HG02884 (cell line): Measurements from ENCODE around the gene CNKSR2.
A peak's percentile ranks its signal among the peaks of the same experiment; 100 is the strongest.
"Not testable (repeated sequence)": the region's sequence is repeated elsewhere in the genome, so short reads cannot be mapped to it uniquely, and the experiment has no call there.

Experiments used
- ATAC-seq: cut with Tn5 transposase; IDR thresholded peaks from one replicate; pipeline ENCODE4 v1.9.1; 2021; ENCODE audit warnings: mild to moderate bottlenecking, moderate library complexity; ENCODE audit not compliant: unreplicated experiment

Gene CNKSR2

DNA sequence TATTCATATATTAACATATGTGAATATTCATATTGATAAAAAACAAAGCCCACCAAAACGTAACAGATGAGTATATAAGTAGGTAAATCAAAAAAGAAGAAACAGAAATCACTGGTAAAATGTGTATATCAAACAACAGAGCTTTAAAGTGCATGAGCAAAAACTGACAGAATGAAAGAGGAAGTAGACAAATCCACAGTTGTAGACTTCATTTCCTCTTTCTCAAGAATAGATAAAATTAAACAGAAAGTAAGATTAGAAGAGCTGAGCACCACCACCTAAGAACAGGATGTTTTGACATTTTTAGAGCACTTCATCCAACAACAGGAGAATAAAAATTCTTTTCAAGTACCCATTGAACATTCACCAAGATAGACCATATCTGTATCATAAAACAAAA is 64.6 kb downstream of the CNKSR2 start:
- peak; percentile 93 for ATAC-seq

- ATAC-seq = no peak
Observed at GRCh38 chrX:21440911-21441310, 66.7 kb downstream of the CNKSR2 start.

DNA sequence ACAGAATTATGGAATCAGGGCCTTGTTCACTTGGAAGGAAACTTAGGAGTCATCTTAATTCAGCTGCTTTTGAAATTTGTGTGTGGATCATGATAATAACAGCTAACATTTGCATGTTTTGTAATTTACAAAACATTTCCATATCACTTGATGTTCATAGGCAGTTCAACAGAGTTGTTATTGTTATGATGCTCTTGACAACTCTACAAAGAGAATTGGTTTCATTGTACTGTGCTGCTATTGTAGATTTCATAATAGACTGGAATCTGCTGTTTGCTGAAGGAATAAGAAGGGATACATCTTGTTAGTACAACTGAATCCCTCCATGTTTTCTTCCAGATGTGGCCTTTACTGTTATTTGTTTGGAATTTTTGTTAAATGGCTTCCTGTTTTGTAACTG is 83.5 kb downstream of the CNKSR2 start:
- no peak for ATAC-seq

DNA sequence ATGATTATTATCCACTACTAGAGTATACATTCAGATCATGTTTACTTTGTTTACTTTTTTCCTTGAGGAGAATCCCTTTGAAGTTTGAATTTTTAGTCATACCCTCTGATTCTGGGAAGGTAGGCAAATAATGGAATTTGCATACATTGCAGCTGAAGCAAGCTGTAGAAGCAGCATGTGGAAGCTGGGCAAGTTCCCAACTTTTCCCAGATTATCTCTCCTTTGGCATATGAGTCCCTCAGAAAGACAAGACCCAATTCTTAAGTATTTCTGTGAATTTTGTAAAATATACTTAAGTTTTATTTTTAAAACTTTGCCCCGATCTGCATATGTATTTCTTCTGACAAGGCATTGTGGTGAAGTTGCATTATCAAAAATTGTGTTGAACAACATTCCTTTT is 94.9 kb downstream of the CNKSR2 start:
- ATAC-seq = no peak

DNA sequence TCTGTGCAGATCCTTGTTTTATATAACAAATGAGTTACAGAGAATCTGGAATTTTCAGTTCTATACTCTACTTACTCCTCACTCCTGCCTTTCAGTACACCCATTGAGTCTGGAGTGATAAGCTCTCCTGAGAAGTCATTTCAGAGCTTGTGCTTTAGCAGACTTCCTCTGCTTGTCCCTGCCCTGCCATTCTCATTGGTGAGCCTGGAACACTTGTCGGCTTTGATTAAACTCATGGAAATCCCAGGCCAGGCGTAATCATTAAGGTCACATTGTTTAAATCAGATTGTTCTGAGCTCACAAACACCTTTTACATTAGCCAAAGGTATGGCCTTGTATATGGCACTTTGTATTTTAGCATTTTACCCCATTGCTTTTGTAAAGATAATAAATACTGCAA is 102.7 kb downstream of the CNKSR2 start:
- ATAC-seq = no peak

GRCh38 chrX:21479695-21480270 is 105.6 kb downstream of the CNKSR2 start:
- peak; percentile 92 for ATAC-seq

GRCh38 chrX:21481761-21482160 is 107.5 kb downstream of the CNKSR2 start:
- ATAC-seq = no peak

GRCh38 chrX:21484051-21484450 is 109.8 kb downstream of the CNKSR2 start:
- not testable (repeated sequence) for ATAC-seq

GRCh38 chrX:21487832-21488231 is 113.6 kb downstream of the CNKSR2 start:
- ATAC-seq = no peak

DNA sequence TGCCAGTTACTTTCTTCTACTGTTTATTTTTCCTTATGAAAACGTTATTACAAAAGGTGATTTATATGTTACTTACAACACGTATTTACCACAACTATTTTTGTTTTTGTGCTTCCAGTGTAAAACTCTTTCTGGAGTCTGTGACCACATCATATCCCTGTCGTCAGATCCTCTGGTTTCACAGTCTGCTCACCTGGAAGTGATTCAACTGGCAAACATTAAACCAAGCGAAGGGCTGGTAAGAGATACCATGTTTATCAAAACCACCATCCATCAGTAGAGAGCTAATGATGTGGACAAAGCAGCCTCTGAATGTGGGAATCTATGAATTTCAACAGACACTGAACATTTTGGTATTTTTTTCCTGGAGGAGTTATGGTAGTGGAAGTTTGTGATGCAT is 116.1 kb downstream of the CNKSR2 start:
- ATAC-seq = no peak

- no peak for ATAC-seq
Observed at GRCh38 chrX:21493226-21493830, 119.1 kb downstream of the CNKSR2 start.

DNA sequence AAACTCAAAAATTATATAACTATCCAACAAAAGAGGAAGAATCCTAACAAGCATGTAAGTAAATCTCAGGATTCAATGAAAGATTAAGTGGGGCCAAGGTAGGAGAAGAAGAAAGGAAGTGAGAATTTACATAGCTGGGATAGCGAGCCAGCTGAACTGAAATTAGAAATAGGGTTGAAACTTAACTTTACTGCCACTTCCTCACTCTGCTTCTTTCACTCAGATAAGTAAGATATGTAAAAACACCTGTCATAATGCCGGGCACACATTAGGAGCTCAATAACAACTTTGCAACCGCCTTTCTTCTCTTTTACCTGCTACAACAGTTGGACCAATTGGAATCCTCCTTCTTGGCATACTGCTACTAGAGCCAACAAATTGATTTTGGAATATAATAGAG is 129.4 kb downstream of the CNKSR2 start:
- peak; percentile 88 for ATAC-seq

- no peak for ATAC-seq
Observed at GRCh38 chrX:21509912-21510311, 135.7 kb downstream of the CNKSR2 start.

DNA sequence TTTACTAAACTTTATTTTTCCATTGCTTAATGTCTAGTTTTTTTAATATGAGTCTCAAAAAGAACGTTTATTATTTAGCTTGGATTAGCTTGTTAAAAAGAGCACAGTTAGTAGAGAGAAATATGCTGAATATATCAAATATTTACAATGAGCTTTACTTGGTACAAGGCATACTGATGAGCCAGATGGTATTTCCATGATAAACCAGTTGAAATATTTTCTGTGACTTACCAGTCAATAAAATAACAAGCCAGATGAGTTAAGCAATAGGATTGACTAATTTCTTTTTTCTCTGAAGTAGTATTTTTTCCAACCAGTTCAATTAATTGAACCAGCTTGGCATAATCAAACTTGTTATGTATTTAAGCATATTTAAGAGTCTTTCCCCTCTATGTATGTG is 149.8 kb downstream of the CNKSR2 start:
- ATAC-seq = no peak

DNA sequence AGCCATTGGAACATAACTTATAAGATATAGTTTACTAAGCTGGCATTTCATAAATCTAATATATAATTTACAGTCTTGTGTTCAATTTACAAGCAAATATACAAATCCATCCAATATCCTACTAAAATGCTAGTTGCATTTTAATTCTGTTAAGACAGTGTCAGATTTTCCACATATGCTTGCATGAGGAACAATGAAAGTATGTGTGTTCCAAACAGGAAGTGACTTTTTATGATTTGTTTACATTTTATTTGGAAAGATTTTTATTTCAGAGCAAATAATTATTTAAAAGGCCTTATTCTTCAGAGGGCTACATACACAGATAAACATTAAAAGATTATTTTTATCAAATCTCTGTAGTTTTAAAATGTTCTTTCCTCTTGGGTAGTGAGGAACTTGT is 153.9 kb downstream of the CNKSR2 start:
- ATAC-seq = no peak

GRCh38 chrX:21529771-21530170 is 155.6 kb downstream of the CNKSR2 start:
- no peak for ATAC-seq

GRCh38 chrX:21544642-21545041 is 170.4 kb downstream of the CNKSR2 start:
- ATAC-seq = not testable (repeated sequence)

- no peak for ATAC-seq
Observed at GRCh38 chrX:21559417-21559816, 185.2 kb downstream of the CNKSR2 start.

- ATAC-seq = no peak
Observed at GRCh38 chrX:21565025-21565424, 190.8 kb downstream of the CNKSR2 start.

- ATAC-seq = no peak
Observed at GRCh38 chrX:21574793-21575192, 200.6 kb downstream of the CNKSR2 start.

DNA sequence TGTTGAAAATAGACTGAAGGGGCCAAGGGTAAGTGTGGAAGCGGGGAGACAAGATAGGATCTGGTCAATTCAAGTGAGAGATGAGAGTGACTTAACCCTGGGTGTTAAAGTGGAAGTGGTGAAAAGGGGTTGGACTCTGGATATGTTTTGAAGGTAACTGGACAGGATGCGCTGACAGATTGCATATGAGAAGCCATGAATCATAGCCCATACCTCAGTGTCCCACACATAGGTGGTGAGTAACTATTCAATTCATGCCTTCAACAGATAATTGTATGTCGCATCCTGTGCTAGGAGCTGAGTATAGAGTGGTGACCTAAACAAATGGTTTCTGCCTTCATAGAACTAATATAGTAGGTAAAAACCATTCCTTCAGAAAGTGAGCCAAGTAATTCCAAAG is 207.3 kb downstream of the CNKSR2 start:
- no peak for ATAC-seq

- ATAC-seq = no peak
Observed at GRCh38 chrX:21586001-21586400, 211.8 kb downstream of the CNKSR2 start.
